Small intestine (tissue), 7 donors: ENCODE measurements around the gene RRBP1. TPM values are rescaled to one million over a fixed set of nuclear protein-coding genes. Genes with fewer than 3 reads are reported as not detected.

Experiments
- DNase-seq, 2 donors: peaks; one replicate each; pipeline versions ENCODE4 v3.0.0 to v3.0.0-alpha.2; 2013
- FAIRE-seq: peaks from 2 replicates; lab custom pipeline; 2012; peaks lifted over from hg19 to GRCh38; lab: Jason Lieb, UNC
- H3K27ac ChIP-seq, 3 donors: one replicate each; pipeline ENCODE4 v1.5.1; 2013; ENCODE audit warnings: low read length in 2 of 3, mild to moderate bottlenecking in 2 of 3, control low read depth in 1 of 3, inconsistent platforms in 1 of 3, low read depth in 1 of 3, moderate library complexity in 1 of 3
- H3K27me3 ChIP-seq, 3 donors: one replicate each; pipeline ENCODE4 v1.6.1; 2013; ENCODE audit warnings: low read length in 3 of 3, inconsistent platforms in 1 of 3; ENCODE audit not compliant: control insufficient read depth in 3 of 3, insufficient read depth in 3 of 3
- H3K36me3 ChIP-seq, 3 donors: one replicate each; pipeline ENCODE4 v1.6.1; 2013; ENCODE audit warnings: low read length in 3 of 3, inconsistent platforms in 1 of 3, low read depth in 1 of 3, mild to moderate bottlenecking in 1 of 3, moderate library complexity in 1 of 3; ENCODE audit not compliant: control insufficient read depth in 3 of 3, insufficient read depth in 2 of 3
- H3K4me1 ChIP-seq, 3 donors: one replicate each; pipeline ENCODE4 v1.6.1; 2013; ENCODE audit warnings: low read length in 2 of 3, inconsistent platforms in 1 of 3, low read depth in 1 of 3, mild to moderate bottlenecking in 1 of 3, moderate library complexity in 1 of 3; ENCODE audit not compliant: control insufficient read depth in 3 of 3, insufficient read depth in 2 of 3
- H3K4me3 ChIP-seq, 3 donors: one replicate each; pipeline ENCODE4 v1.5.1; 2013; ENCODE audit warnings: low read length in 3 of 3, control low read depth in 1 of 3, inconsistent platforms in 1 of 3, low read depth in 1 of 3, mild to moderate bottlenecking in 1 of 3, moderate library complexity in 1 of 3
- H3K9me3 ChIP-seq, 2 donors: one replicate each; pipeline ENCODE4 v1.6.1; 2013; ENCODE audit warnings: low read depth in 1 of 2, low read length in 1 of 2; ENCODE audit not compliant: control insufficient read depth in 2 of 2, insufficient read depth in 1 of 2
- WGBS, 3 donors: extraction: QIAGEN DNeasy Blood & Tissue Kit; methylation state at CpG; one replicate each; pipeline ENCODE4 v1.1.7; 2013; 5-methylcytosine and 5-hydroxymethylcytosine counted together
- polyA plus RNA-seq, 4 donors: library from polyadenylated mRNA; stranded (reverse) in 3 of 4; unstranded in 1 of 4; fragments of 200-250 nt in 3 of 4; fragments of 120-200 nt in 1 of 4; gene quantifications; one replicate each; pipeline versions ENCODE4 v1.2.1 to v1.2.3, GENCODE V29; 2013
- donor health status: healthy with polysubstance abuse.
- donor health status: control.
- donor health status: control.
- donor health status: Bipolar disorder and iron deficiency.
- donor health status: healthy.

RRBP1 gene
- polyA plus RNA-seq, 4 donors: 45.2 to 232 (median 112) TPM

DNA sequence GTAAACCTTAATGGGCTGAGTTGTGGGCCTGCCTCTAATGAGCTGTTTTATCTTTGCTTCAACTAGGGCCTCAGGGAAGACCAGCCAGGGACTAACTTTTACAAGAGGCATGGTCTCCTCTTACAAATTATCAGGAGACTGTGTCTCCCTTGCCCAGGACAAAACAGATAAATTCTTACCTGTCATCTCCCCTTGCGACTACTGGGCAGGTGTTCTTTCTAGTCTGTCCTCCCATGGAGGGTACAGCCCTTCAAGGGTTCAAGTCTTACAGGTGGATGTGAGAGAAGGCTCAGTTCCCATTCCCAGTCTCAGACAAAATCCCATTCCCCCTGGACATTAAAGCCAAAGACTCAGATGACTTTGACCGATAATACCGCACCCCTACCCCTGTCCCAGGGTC lies 13.6 kb downstream of the RRBP1 start:
- Histone ChIP-seq H3K4me1 (peaks cover 0 to 11% (median 0%) of the 10 kb centered on the region in 3 donors), H3K9me3 (no peaks in the 10 kb centered on the region), H3K27me3 (no peaks in the 10 kb centered on the region), H3K27ac (no peak overlapping the region), H3K36me3 (peaks cover 3 to 36% (median 5%) of the 10 kb centered on the region in 3 donors), H3K4me3 (no peak overlapping the region)
- FAIRE-seq: no peak
- 92 to 99% (median 98%) methylated on average over 3 of the region's 3 CpGs for WGBS, 3 donors
- DNase-seq: no peak

DNA sequence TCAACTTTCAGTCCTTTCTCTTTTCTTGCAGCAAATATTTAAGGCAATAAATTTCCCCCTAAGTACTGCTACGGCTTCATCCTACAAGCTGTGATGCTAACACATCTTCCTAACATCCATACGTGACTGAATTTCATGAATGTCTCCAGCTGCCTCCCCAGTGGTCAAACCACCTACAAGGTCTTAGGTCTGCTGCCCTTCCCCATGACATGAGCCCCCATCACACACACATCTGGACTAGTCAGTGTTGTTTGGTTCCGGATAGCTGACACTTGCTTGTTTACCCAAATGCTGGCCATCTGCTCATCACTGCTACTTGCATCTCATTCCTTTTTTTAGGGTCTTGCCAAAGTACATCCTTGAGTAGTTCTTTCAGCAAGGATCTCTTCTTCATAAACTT lies 14.6 kb downstream of the RRBP1 start:
- Histone ChIP-seq H3K27ac (no peak overlapping the region), H3K4me1 (peaks cover 0 to 11% (median 2%) of the 10 kb centered on the region in 3 donors), H3K36me3 (peaks cover 3 to 35% (median 5%) of the 10 kb centered on the region in 3 donors), H3K4me3 (no peak overlapping the region), H3K27me3 (no peaks in the 10 kb centered on the region), H3K9me3 (no peaks in the 10 kb centered on the region)
- 75 to 85% (median 81%) methylated on average over 3 of the region's 3 CpGs for WGBS, 3 donors
- FAIRE-seq (no peak), DNase-seq (no peak)

DNA sequence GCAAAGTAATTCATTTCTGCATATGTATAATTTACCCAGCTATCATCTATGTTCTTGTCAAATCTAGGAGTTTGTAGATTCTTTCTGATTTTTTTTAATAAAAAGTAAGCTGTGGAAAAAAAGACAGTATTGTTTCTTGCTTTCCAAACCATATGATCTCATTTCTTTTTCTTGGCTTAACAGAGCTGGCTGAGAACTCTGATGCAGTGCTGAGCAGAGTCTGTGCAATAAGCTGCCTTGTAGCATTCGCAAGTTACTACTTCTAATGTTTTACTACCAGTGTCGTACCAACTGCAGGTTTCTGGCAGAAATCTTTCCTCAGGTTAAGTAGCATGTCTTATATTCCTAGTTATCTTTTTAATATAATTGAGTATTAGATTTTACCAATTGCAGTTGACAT lies 15.6 kb downstream of the RRBP1 start:
- no peak for FAIRE-seq

DNA sequence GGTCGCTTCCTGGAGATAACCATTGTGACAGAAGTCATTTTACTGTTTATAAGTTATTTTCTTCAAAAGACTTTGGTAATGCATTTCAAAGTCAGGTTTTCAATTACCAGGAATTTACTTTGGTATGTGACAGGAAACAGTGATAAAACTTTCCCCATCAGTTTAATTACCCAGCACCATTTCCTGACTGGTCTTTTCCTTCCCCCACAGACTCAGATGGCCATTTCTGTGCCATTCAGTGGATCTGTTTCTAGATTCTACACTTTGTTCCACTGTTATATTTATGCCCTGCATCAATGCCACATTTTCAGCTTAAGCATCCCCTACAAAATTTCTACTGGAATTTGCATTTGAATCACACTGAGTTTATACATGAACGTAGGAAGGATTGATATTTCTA lies 16.3 kb downstream of the RRBP1 start:
- H3K36me3 ChIP-seq: peaks cover 3 to 30% (median 5%) of the 10 kb centered on the region in 3 donors
- DNase-seq: no peak
- no peak for FAIRE-seq
- H3K27me3 ChIP-seq: no peaks in the 10 kb centered on the region
- H3K27ac ChIP-seq: no peak overlapping the region
- peaks cover 0 to 17% (median 14%) of the 10 kb centered on the region in 3 donors for H3K4me1 ChIP-seq
- WGBS, 3 donors: 74 to 88% (median 77%) methylated on average over 2 of the region's 2 CpGs
- H3K9me3 ChIP-seq: no peaks in the 10 kb centered on the region
- no peak overlapping the region for H3K4me3 ChIP-seq

More for the DNA sequence above, 15.6 kb downstream of the RRBP1 start:
- H3K27ac ChIP-seq: no peak overlapping the region
- peaks cover 3 to 33% (median 5%) of the 10 kb centered on the region in 3 donors for H3K36me3 ChIP-seq
- no peak overlapping the region for H3K4me3 ChIP-seq
- no peaks in the 10 kb centered on the region for H3K9me3 ChIP-seq
- WGBS, 3 donors: 69 to 92% (median 81%) methylated on average over 2 of the region's 2 CpGs
- no peak for DNase-seq
- peaks cover 0 to 14% (median 7%) of the 10 kb centered on the region in 3 donors for H3K4me1 ChIP-seq
- H3K27me3 ChIP-seq: no peaks in the 10 kb centered on the region

DNA sequence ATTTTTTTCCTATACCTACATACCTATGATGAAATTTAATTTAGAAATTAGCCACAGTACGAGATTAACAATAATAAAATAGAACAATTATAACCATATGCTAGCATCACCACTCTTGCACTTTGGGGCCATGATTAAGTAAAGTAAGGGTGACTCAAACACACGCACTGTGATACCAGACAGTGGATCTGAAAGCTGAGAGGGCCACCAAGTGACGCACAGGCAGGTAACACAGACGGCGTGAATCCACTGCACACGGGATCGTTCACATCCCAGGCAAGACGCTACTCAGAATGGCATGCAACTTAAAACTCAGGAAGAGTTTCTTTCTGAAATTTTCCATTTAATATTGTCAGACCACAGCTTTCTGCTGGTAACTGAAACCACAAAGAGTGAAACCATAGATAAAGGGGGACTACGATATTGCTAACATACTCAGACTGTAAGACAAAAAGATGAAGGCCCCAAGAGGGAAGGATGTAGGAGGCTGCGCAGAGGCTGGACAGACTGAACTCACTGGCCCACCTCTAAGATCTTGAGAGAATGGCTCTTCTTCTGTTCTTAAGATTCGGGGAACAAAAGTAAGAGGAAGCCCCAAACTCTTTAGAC lies 17.9 kb downstream of the RRBP1 start:
- FAIRE-seq: no peak
- H3K4me1 ChIP-seq: peaks cover 0 to 25% (median 17%) of the 10 kb centered on the region in 3 donors

DNA sequence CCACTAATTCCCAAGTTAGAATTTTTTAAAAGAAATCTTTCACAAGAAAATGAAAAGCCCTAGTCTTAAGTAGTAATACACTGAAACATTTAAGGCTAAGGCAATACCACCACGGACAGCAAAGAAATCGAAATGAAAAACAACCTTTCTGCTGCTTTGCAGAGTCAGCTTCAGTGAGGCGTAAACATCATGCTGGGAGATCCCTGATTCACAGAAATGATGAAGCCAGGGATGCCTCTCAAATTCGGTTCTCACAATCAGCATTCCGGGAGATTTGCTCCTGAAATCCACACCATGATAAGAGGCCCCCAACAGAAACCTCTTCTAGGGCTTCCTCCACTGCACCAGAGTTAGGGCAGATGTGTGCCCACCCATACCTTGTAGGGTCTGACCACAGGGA lies 18.6 kb downstream of the RRBP1 start:
- H3K27ac ChIP-seq: no peak overlapping the region
- 63 to 75% (median 74%) methylated on average over 5 of the region's 5 CpGs for WGBS, 3 donors
- peaks cover 0 to 25% (median 17%) of the 10 kb centered on the region in 3 donors for H3K4me1 ChIP-seq
- no peak overlapping the region for H3K4me3 ChIP-seq
- peaks cover 0 to 5% of the 10 kb centered on the region in 2 donors for H3K9me3 ChIP-seq
- H3K27me3 ChIP-seq: no peaks in the 10 kb centered on the region
- FAIRE-seq: no peak
- peaks cover 6 to 49% (median 14%) of the 10 kb centered on the region in 3 donors for H3K36me3 ChIP-seq
- no peak for DNase-seq

More for the DNA sequence above, 17.9 kb downstream of the RRBP1 start:
- DNase-seq: no peak
- no peak overlapping the region for H3K27ac ChIP-seq
- no peak overlapping the region for H3K4me3 ChIP-seq
- WGBS, 3 donors: 75 to 82% (median 79%) methylated on average over 11 of the region's 11 CpGs
- H3K9me3 ChIP-seq: no peaks in the 10 kb centered on the region
- no peaks in the 10 kb centered on the region for H3K27me3 ChIP-seq
- peaks cover 6 to 46% (median 10%) of the 10 kb centered on the region in 3 donors for H3K36me3 ChIP-seq

DNA sequence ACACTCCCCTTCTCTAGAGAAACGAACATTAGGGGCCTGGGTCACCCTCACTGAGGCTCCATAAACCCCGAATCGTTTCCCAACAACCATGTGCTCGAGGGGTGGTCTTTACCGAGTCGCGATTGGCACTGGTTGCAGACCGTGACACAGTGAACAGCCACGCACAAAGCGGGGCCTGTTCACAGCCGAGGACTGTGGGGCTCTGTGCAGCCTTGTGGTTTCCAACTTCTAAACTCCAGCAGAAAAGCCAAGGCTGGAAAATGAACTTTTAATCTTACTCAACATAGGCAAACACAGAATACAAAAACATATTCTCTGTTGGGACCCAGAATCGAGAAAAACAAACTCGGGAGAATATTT lies 19.0 kb downstream of the RRBP1 start:
- FAIRE-seq (no peak), DNase-seq (no peak)
- 82 to 91% (median 89%) methylated on average over 13 of the region's 13 CpGs for WGBS, 3 donors
- Histone ChIP-seq H3K27me3 (no peaks in the 10 kb centered on the region), H3K4me3 (no peak overlapping the region), H3K4me1 (peaks cover 0 to 25% (median 17%) of the 10 kb centered on the region in 3 donors), H3K9me3 (peaks cover 0 to 10% of the 10 kb centered on the region in 2 donors), H3K36me3 (peaks cover 4 to 52% (median 16%) of the 10 kb centered on the region in 3 donors), H3K27ac (peak overlapping the region in 1 of 3 donors; percentile 13)

DNA sequence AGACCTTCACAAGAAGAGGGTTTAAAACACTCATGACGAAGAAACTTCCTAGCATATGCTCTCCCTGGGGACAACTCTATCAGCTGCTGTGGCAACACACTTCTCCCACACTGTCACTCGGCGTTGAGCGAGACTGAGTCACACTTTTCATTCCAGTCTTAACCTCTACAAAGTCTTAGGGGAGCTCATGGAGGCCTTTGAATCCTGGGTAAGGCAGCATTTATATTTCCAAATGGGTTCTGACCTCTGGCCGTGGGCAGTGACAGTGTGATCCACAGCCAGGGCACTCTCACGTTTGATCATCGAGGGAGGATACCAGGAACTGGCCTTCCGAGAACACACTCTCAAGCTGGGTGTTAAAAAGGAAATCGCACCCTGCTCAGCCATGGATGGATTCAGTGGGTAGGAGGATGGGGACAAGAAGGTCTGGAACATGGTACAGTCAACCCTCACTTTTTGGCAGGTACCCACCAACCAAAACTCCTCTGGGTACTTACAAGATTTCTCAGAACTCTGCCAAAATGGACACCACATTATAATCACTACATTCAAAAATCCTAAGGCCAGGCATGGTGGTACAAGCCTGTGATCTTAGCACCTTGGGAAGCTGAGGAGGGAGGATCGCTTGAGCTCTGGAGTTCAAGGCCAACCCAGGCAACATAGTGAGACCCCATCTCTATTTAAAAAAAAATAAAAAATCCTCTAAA lies 19.6 kb downstream of the RRBP1 start:
- peaks cover 8 to 55% (median 16%) of the 10 kb centered on the region in 3 donors for H3K36me3 ChIP-seq
- peaks cover 0 to 10% of the 10 kb centered on the region in 2 donors for H3K9me3 ChIP-seq
- no peak for DNase-seq

More for the DNA sequence above, 19.6 kb downstream of the RRBP1 start:
- FAIRE-seq: no peak
- Histone ChIP-seq H3K27me3 (no peaks in the 10 kb centered on the region), H3K27ac (peak overlapping the region; percentile 5 to 13 (median 6)), H3K4me3 (no peak overlapping the region), H3K4me1 (peaks cover 0 to 25% (median 17%) of the 10 kb centered on the region in 3 donors)
- 56 to 76% (median 68%) methylated on average over 10 of the region's 10 CpGs for WGBS, 3 donors
